ENCODE measurements around the gene DBNL.

GRCh38 chr7:44107961-44108767 is 63.7 kb downstream of the DBNL start:
- TF ChIP-seq EZH2phosphoT487 (IDR thresholded peaks at IDR 0.05; ENCODE audit: borderline replicate concordance, low read length) (no peak), CTCF (IDR thresholded peaks at IDR 0.05; ENCODE audit: low read depth, low read length, poor library complexity, severe bottlenecking) (no peak)
